GM12878 (cell line): ENCODE data around the gene PDE1C. TPM values are rescaled to one million over a fixed set of nuclear protein-coding genes. Genes with fewer than 3 reads are reported as not detected.
A peak's percentile ranks its signal among the peaks of the same experiment; 100 is the strongest.

Source experiments
- ATAC-seq: fragments of 200-7000 bp; cut with Tn5 transposase; 3 replicates; pipeline ENCODE4 v1.9.1; 2020; ENCODE audit warnings: mild to moderate bottlenecking, moderate library complexity
- BruUV-seq: library from RNA; stranded (reverse); fragments of 400-500 nt; replicated peaks from 2 replicates; lab custom pipeline; 2021; lab: Mats Ljungman, UMichigan
- CTCF ChIA-PET: fragments of 300-600 bp; sonication (Branson Sonifier 250); formaldehyde crosslinking; extraction: SDS; loops from one replicate; lab custom pipeline; 2021; ENCODE audit warnings: inconsistent platforms; lab: Yijun Ruan, JAX
- POLR2A ChIA-PET: fragments of 350-600 bp; formaldehyde crosslinking; extraction: SDS; loops from one replicate; lab custom pipeline; 2021; ENCODE audit warnings: inconsistent platforms; lab: Charles Lee
- RAD21 ChIA-PET: fragments of 300-600 bp; sonication (Branson Sonifier 250); formaldehyde crosslinking; loops from one replicate; lab custom pipeline; 2023; ENCODE audit warnings: antibody characterized with exemption; ENCODE audit not compliant: unreplicated experiment; lab: Charles Lee
- SMC1A ChIA-PET: fragments of 300-600 bp; sonication (Branson Sonifier 250); formaldehyde crosslinking; loops from one replicate; lab custom pipeline; 2023; ENCODE audit not compliant: unreplicated experiment, uncharacterized antibody; lab: Charles Lee
- DNase-seq: peaks from one replicate; pipeline ENCODE4 v3.0.0-alpha.2; 2011; ENCODE audit warnings: low read depth, low spot score
- FAIRE-seq: peaks from 3 replicates; lab custom pipeline; 2011; peaks lifted over from hg19 to GRCh38; lab: Jason Lieb, UNC
- H2AFZ ChIP-seq: 2 replicates; pipeline ENCODE4 v1.6.0; 2011; ENCODE audit warnings: low read depth, low read length, control low read depth; ENCODE audit not compliant: control insufficient read depth
- H3K27ac ChIP-seq: 2 replicates; pipeline ENCODE4 v1.5.1; 2011; ENCODE audit warnings: control low read depth; ENCODE audit not compliant: control insufficient read depth, insufficient read depth
- H3K27me3 ChIP-seq, 2 experiments: replicated peaks in 1 of 2; 2 replicates each; pipeline versions ENCODE4 v1.6.0 to v1.6.1; 2011; ENCODE audit warnings: low read length in 1 of 2; ENCODE audit not compliant: control insufficient read depth in 2 of 2, insufficient read depth in 2 of 2
- H3K36me3 ChIP-seq, 2 experiments: 2 replicates each; pipeline ENCODE4 v1.5.1; 2011; ENCODE audit warnings: low read length in 1 of 2; ENCODE audit not compliant: control insufficient read depth in 2 of 2, insufficient read depth in 2 of 2
- H3K4me1 ChIP-seq: 2 replicates; pipeline ENCODE4 v1.6.1; 2011; ENCODE audit warnings: mild to moderate bottlenecking, low read length, moderate library complexity, mixed read lengths; ENCODE audit not compliant: control insufficient read depth, insufficient read depth
- H3K4me2 ChIP-seq: 2 replicates; pipeline ENCODE4 v1.6.0; 2011; ENCODE audit warnings: control low read depth; ENCODE audit not compliant: control insufficient read depth, insufficient read depth
- H3K4me3 ChIP-seq: fragments of 200-600 bp; sonication (generic); 2 replicates; pipeline ENCODE4 v1.5.1; 2016
- H3K79me2 ChIP-seq: 2 replicates; pipeline ENCODE4 v1.6.0; 2011; ENCODE audit warnings: low read length; ENCODE audit not compliant: control insufficient read depth, insufficient read depth
- H3K9ac ChIP-seq: 2 replicates; pipeline ENCODE4 v1.8.0; 2011; ENCODE audit warnings: low read length, control low read depth, mixed read lengths; ENCODE audit not compliant: control insufficient read depth, insufficient read depth
- H3K9me3 ChIP-seq: replicated peaks from 3 replicates; pipeline ENCODE4 v1.5.1; 2011; ENCODE audit warnings: mild to moderate bottlenecking, low read length; ENCODE audit not compliant: control insufficient read depth, insufficient read depth
- H4K20me1 ChIP-seq: 2 replicates; pipeline ENCODE4 v1.6.0; 2011; ENCODE audit not compliant: control insufficient read depth, insufficient read depth
- CUX1 ChIP-seq: IDR thresholded peaks from 2 replicates; pipeline ENCODE4 v1.6.1; 2012; ENCODE audit warnings: improper control_type of control experiment, low read depth, low read length; ENCODE audit not compliant: insufficient replicate concordance
- DPF2 ChIP-seq: fragments of 450-650 bp; IDR thresholded peaks from 2 replicates; pipeline ENCODE4 v1.6.1; 2017; ENCODE audit warnings: mild to moderate bottlenecking
- ESRRA ChIP-seq: IDR thresholded peaks from 2 replicates; pipeline ENCODE4 v1.6.1; 2012; ENCODE audit warnings: mild to moderate bottlenecking, low read length, improper control_type of control experiment
- FOXM1 ChIP-seq: IDR thresholded peaks from 2 replicates; pipeline ENCODE4 v1.6.1; 2012; ENCODE audit warnings: low read depth, mild to moderate bottlenecking, inconsistent platforms, low read length, moderate library complexity
- GATAD2B ChIP-seq: fragments of 450-650 bp; conservative IDR thresholded peaks from 2 replicates; pipeline ENCODE4 v1.6.1; 2017; ENCODE audit warnings: low read depth, mild to moderate bottlenecking, moderate library complexity
- HDAC2 ChIP-seq: fragments of 200-600 bp; sonication (generic); IDR thresholded peaks from 2 replicates; pipeline ENCODE4 v1.6.1; 2017
- IRF3 ChIP-seq: fragments of 450-650 bp; IDR thresholded peaks from 2 replicates; pipeline ENCODE4 v1.6.1; 2014; ENCODE audit warnings: mild to moderate bottlenecking
- JUNB ChIP-seq: IDR thresholded peaks from 2 replicates; pipeline ENCODE4 v1.6.1; 2016; ENCODE audit warnings: antibody characterized with exemption, mild to moderate bottlenecking
- KAT2A ChIP-seq: conservative IDR thresholded peaks from 2 replicates; pipeline ENCODE4 v1.6.1; 2011; ENCODE audit warnings: low read depth, low read length; ENCODE audit not compliant: control insufficient read depth
- MEF2A ChIP-seq: IDR thresholded peaks from 2 replicates; pipeline ENCODE4 v1.6.1; 2011; ENCODE audit warnings: low read depth, mild to moderate bottlenecking, low read length, moderate library complexity; ENCODE audit not compliant: insufficient read depth
- MEF2B ChIP-seq: fragments of 450-650 bp; IDR thresholded peaks from 2 replicates; pipeline ENCODE4 v1.6.1; 2018; ENCODE audit warnings: mild to moderate bottlenecking, moderate library complexity; ENCODE audit not compliant: partially characterized antibody, poor library complexity, severe bottlenecking
- NR2F1 ChIP-seq: fragments of 450-650 bp; conservative IDR thresholded peaks from 2 replicates; pipeline ENCODE4 v1.6.1; 2017; ENCODE audit warnings: mild to moderate bottlenecking
- POLR2AphosphoS2 ChIP-seq: IDR thresholded peaks from 2 replicates; pipeline ENCODE4 v1.6.1; 2011; ENCODE audit warnings: low read depth, mild to moderate bottlenecking, low read length, improper control_type of control experiment, moderate library complexity
- POLR2AphosphoS5 ChIP-seq: IDR thresholded peaks from 2 replicates; pipeline ENCODE4 v1.6.1; 2011; ENCODE audit warnings: mild to moderate bottlenecking, low read length, inconsistent platforms
- RUNX3 ChIP-seq: IDR thresholded peaks from 2 replicates; pipeline ENCODE4 v1.6.1; 2012; ENCODE audit warnings: low read length, inconsistent platforms
- SIX5 ChIP-seq: IDR thresholded peaks from 2 replicates; pipeline ENCODE4 v1.6.1; 2011; ENCODE audit warnings: mild to moderate bottlenecking, low read depth, low read length, moderate library complexity; ENCODE audit not compliant: severe bottlenecking
- SMAD5 ChIP-seq: IDR thresholded peaks from 2 replicates; pipeline ENCODE4 v1.6.1; 2016; ENCODE audit warnings: antibody characterized with exemption, low read depth
- STAT1 ChIP-seq: fragments of 450-650 bp; conservative IDR thresholded peaks from 2 replicates; pipeline ENCODE4 v1.6.1; 2014; ENCODE audit warnings: antibody characterized with exemption, mild to moderate bottlenecking
- STAT3 ChIP-seq: IDR thresholded peaks from 2 replicates; pipeline ENCODE4 v1.6.1; 2011; ENCODE audit warnings: low read depth, low read length, improper control_type of control experiment
- TARDBP ChIP-seq: IDR thresholded peaks from 2 replicates; pipeline ENCODE4 v1.6.1; 2016; ENCODE audit warnings: borderline replicate concordance
- ZNF207 ChIP-seq: fragments of 450-650 bp; IDR thresholded peaks from 2 replicates; pipeline ENCODE4 v1.6.1; 2014; ENCODE audit warnings: antibody characterized with exemption, mild to moderate bottlenecking, borderline replicate concordance
- WGBS: methylation state at CpG from one replicate; pipeline ENCODE4 v1.1.6; 2016; ENCODE audit warnings: low lambda C conversion rate; ENCODE audit not compliant: insufficient replicate concordance, insufficient coverage; ENCODE audit errors: missing lambda C conversion rate; 5-methylcytosine and 5-hydroxymethylcytosine counted together
- in situ Hi-C: fragments of 300-500 bp; cut with MboI; formaldehyde crosslinking; loops from 9 replicates; pipeline ENCODE4 v1.14.3; 2018; ENCODE audit warnings: mixed read lengths
- intact Hi-C: fragments of 100-400 bp; cut with micrococcal nuclease; formaldehyde crosslinking; loops from one replicate; pipeline ENCODE4 v1.14.2; 2022; ENCODE audit not compliant: unreplicated experiment
- polyA plus RNA-seq, 11 experiments: library from polyadenylated mRNA; depleted of rRNA in 4 of 11; unstranded in 6 of 11; stranded (reverse) in 5 of 11; fragments of >200 nt; fragmentation: Nextera tagmentation in 4 of 11; fragmentation: Illumina TruSeq in 1 of 11; extraction: Ambion mirVana in 4 of 11; extraction: Trizol in 1 of 11; gene quantifications; 1 replicate in 1 of 11; 2 replicates in 10 of 11; pipeline versions ENCODE4 v1.2.1 to v1.2.3, GENCODE V29; 2011 to 2016; ENCODE audit warnings: inconsistent platforms in 2 of 11, missing spikeins in 2 of 11, low read depth in 1 of 11
- total RNA-seq, 4 experiments: library from RNA; depleted of rRNA in 3 of 4; stranded (reverse); fragments of >200 nt in 3 of 4; fragmentation: Illumina TruSeq in 1 of 4; extraction: Trizol in 1 of 4; gene quantifications; 2 replicates each; pipeline versions ENCODE4 v1.2.1 to v1.2.3, GENCODE V29; 2013 to 2021

Gene PDE1C
- total and polyA plus RNA-seq, 10 of the 15 experiments (the other 5 are each of a cell fraction or from before 2014, with no cell fraction given), result 0.29 to 2.3 (median 0.70) TPM

GRCh38 chr7:31893365-31893764 lies 176.8 kb downstream of the PDE1C start:
- BruUV-seq, result no TSS peak
- Histone ChIP-seq H3K27ac (no peak overlapping the region), H4K20me1 (no peaks in the 10 kb centered on the region), H3K79me2 (no peaks in the 10 kb centered on the region), H3K27me3 (no peaks in the 10 kb centered on the region; a peak in 1 of 4 replicates), H2AFZ (no peak overlapping the region), H3K4me2 (peak overlapping the region; percentile 50; the same call in 1 of the 2 replicates), H3K36me3 (no peaks in the 10 kb centered on the region), H3K4me3 (no peak overlapping the region), H3K4me1 (peaks cover 25% of the 10 kb centered on the region), H3K9ac (no peak overlapping the region), H3K9me3 (peaks cover 5% of the 10 kb centered on the region; the same call in 1 of the 3 replicates)
- ChIA-PET RAD21 (interaction anchor here (0.7 to 2.9 kb wide), 14 partner anchors 10 to 148 kb away, joined by 3 to 14 read pairs (median 5); no protein-coding TSS in a partner anchor), SMC1A (interaction anchor here (0.7 to 6.4 kb wide), 23 partner anchors 10 to 318 kb away, joined by 3 to 66 read pairs (median 5); no protein-coding TSS in a partner anchor), CTCF (interaction anchor here (0.8 to 2.6 kb wide), 10 partner anchors 9 to 153 kb away, joined by 3 to 17 read pairs (median 4); no protein-coding TSS in a partner anchor), POLR2A (interaction anchor here (0.9 to 1.1 kb wide), 3 partner anchors 55 to 148 kb away, joined by 3 read pairs; no protein-coding TSS in a partner anchor)
- ATAC-seq, result peak; percentile 68
- WGBS, result 0% methylated on average over 3 of the region's 3 CpGs
- in situ Hi-C loops, result no loop called here
- DNase-seq, result no peak
- FAIRE-seq, result no peak
- intact Hi-C loops, result loop anchor here (5.0 kb wide), 1 partner anchor 66 kb away; no protein-coding TSS in a partner anchor
- no peak for TF ChIP-seq IRF3
- TF ChIP-seq JUNB, result peak; percentile 16; the same call in 1 of the 2 replicates
- TF ChIP-seq MEF2A, result peak; percentile 70
- TF ChIP-seq SMAD5, result no peak
- TF ChIP-seq POLR2AphosphoS2, result no peak
- no peak for TF ChIP-seq DPF2
- TF ChIP-seq STAT1, result no peak
- TF ChIP-seq GATAD2B, result no peak
- no peak for TF ChIP-seq KAT2A
- peak; percentile 39 for TF ChIP-seq MEF2B
- no peak for TF ChIP-seq FOXM1
- no peak for TF ChIP-seq NR2F1
- TF ChIP-seq CUX1, result no peak
- no peak for TF ChIP-seq TARDBP
- TF ChIP-seq ZNF207, result no peak
- TF ChIP-seq SIX5, result no peak
- no peak for TF ChIP-seq HDAC2
- no peak for TF ChIP-seq STAT3
- TF ChIP-seq POLR2AphosphoS5, result no peak
- TF ChIP-seq ESRRA, result no peak
- peak; percentile 67 for TF ChIP-seq RUNX3
